Left ventricle myocardium inferior (tissue), 1 donor: ENCODE measurements around the gene PLXNB1. TPM values are rescaled to one million over a fixed set of nuclear protein-coding genes. Genes with fewer than 3 reads are reported as not detected.

Experiments used
- DNase-seq: peaks from one replicate; pipeline ENCODE4 v3.0.0-alpha.2; 2020
- H3K27ac ChIP-seq: fragments of 200-600 bp; replicated peaks from 2 replicates; pipeline ENCODE4 v1.8.0; 2021
- H3K27me3 ChIP-seq: fragments of 200-600 bp; 2 replicates; pipeline ENCODE4 v1.8.0; 2021; ENCODE audit warnings: low read depth
- H3K36me3 ChIP-seq: fragments of 200-600 bp; 2 replicates; pipeline ENCODE4 v1.8.0; 2021
- H3K4me1 ChIP-seq: fragments of 200-600 bp; 2 replicates; pipeline ENCODE4 v1.8.0; 2021
- H3K4me3 ChIP-seq: fragments of 200-600 bp; 2 replicates; pipeline ENCODE4 v1.8.0; 2021; ENCODE audit warnings: mild to moderate bottlenecking, moderate library complexity
- H3K9me3 ChIP-seq: fragments of 200-600 bp; replicated peaks from 2 replicates; pipeline ENCODE4 v1.8.0; 2021
- intact Hi-C: fragments of 100-400 bp; cut with micrococcal nuclease; formaldehyde crosslinking; loops from one replicate; pipeline ENCODE4 v1.11.0; 2022
- total RNA-seq: library from RNA; stranded (reverse); fragmentation: NEBNext Ultra II Directional; extraction: Animal tissue kit (Norgen Biotek cat#: 25700); gene quantifications from one replicate; pipeline ENCODE4 v1.2.1, GENCODE V29; 2021
- TF ChIP-seq, protein P1 (sequence below): fragments of 200-600 bp; IDR thresholded peaks from 2 replicates; pipeline ENCODE4 v1.8.0; 2021; ENCODE audit warnings: antibody characterized with exemption, mild to moderate bottlenecking, borderline replicate concordance
- donor health status: DM: no; HTN: yes; CAD: no; lungs with severe emphysema.

PLXNB1 gene
- total RNA-seq, 1 donor from 2014 or later = 42.6 TPM

DNA sequence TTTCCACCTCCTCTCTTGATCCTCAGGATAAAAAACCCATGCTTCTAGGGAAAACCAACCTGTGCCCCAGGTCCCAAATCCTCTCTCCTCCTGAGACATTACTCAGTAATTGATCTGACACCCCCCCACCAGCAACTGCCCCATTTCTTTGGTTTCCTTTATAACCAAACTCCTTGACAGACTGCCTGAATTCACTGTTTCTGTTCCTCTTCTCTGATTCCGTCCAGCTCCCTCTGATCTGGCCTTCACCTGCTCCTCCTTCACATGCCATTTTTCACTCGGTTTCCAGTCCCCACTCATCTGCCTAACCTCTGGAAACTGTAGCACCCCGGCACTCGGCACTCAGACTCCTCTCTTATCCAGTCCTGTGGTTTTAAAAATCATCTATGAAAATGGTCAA lies 7.9 kb upstream of the PLXNB1 start:
- H3K4me3 ChIP-seq = no peak overlapping the region
- DNase-seq = no peak
- peaks cover 55% of the 10 kb centered on the region for H3K4me1 ChIP-seq
- no peaks in the 10 kb centered on the region for H3K9me3 ChIP-seq
- H3K27ac ChIP-seq = no peak overlapping the region
- H3K36me3 ChIP-seq = peaks cover 17% of the 10 kb centered on the region
- intact Hi-C loops = loop anchor here (5.0 to 10.0 kb wide), 2 partner anchors 36 to 163 kb away; no protein-coding TSS in a partner anchor
- TF ChIP-seq, protein P1, sequence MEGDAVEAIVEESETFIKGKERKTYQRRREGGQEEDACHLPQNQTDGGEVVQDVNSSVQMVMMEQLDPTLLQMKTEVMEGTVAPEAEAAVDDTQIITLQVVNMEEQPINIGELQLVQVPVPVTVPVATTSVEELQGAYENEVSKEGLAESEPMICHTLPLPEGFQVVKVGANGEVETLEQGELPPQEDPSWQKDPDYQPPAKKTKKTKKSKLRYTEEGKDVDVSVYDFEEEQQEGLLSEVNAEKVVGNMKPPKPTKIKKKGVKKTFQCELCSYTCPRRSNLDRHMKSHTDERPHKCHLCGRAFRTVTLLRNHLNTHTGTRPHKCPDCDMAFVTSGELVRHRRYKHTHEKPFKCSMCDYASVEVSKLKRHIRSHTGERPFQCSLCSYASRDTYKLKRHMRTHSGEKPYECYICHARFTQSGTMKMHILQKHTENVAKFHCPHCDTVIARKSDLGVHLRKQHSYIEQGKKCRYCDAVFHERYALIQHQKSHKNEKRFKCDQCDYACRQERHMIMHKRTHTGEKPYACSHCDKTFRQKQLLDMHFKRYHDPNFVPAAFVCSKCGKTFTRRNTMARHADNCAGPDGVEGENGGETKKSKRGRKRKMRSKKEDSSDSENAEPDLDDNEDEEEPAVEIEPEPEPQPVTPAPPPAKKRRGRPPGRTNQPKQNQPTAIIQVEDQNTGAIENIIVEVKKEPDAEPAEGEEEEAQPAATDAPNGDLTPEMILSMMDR = no peak
- no peaks in the 10 kb centered on the region for H3K27me3 ChIP-seq

DNA sequence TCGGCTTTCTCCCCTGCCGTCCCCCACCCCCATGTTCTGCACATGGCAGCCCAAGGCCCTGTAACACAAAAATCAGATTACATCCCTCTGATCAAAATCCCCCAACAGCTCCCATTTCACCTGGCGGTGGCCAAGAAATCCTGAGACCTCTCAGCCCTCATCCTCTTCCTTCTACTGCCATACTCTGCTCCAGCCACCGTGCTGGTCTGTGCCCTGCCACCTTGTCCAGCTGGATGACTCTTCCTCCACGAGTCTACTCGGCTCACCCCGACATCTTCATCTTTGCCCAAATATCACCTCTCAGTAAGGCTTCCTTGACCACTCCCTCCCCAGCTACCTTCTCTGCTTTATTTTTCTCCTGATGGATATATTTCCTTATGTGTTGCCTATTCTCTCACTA lies 7.0 kb upstream of the PLXNB1 start:
- intact Hi-C loops = loop anchor here (5.0 to 10.0 kb wide), 2 partner anchors 35 to 162 kb away; no protein-coding TSS in a partner anchor
- Histone ChIP-seq H3K36me3 (peaks cover 18% of the 10 kb centered on the region), H3K27me3 (no peaks in the 10 kb centered on the region), H3K27ac (no peak overlapping the region), H3K4me1 (peaks cover 49% of the 10 kb centered on the region), H3K9me3 (no peaks in the 10 kb centered on the region), H3K4me3 (no peak overlapping the region)
- no peak for DNase-seq
- TF ChIP-seq, protein P1 = no peak

DNA sequence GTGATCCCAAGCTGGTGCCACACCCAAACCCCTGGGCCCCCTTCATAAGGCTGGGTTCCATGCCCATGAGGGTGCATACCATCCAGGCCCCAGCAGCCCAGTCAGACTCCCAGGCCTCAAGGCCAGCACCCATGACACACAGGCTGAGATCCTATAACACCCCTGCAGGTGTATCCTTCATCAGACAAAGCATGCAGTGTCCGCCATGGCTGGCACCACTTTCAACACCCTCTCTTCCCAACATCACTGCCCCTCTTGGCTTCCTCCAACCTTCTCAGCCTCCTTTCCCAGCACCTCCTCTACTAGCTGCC lies 6.5 kb upstream of the PLXNB1 start:
- H3K36me3 ChIP-seq = peaks cover 16% of the 10 kb centered on the region
- intact Hi-C loops = loop anchor here (5.0 to 10.0 kb wide), 2 partner anchors 34 to 162 kb away; no protein-coding TSS in a partner anchor
- TF ChIP-seq, protein P1 = no peak
- no peaks in the 10 kb centered on the region for H3K9me3 ChIP-seq
- DNase-seq = no peak
- H3K27me3 ChIP-seq = no peaks in the 10 kb centered on the region
- peaks cover 45% of the 10 kb centered on the region for H3K4me1 ChIP-seq
- H3K4me3 ChIP-seq = no peak overlapping the region
- no peak overlapping the region for H3K27ac ChIP-seq

DNA sequence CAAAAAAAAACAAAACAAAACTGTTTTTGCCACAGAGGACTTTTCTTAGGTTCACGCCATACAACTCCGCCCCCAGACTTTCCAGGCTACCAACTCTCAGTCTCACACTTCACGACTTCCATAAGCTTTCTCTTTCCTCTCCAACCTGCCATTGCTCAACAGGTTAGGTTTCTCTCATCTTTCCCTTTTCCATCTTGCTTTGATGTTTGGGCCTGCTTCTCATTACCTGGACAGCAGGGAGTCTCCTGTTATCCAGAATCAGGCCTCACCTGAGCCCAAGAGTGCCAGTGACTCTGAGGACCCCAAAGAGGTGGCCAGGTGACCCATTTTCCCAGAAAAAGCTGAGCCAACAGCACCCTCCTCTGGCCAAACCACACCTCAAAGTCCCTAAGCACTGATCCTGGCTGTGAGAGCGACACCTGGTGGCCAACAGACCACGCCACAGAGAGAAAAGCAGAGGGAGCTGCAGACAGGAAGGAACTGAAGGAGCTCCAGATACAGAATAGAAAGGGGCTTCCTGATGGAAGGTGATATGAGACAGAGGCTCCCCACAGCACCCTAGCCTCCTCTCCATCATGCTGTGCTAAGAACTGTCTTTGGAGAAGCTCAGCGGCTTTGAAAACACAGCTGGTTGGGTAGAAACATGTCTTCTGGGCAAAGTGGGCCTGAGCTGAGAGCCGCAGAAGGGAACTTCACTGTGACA lies 6.0 kb upstream of the PLXNB1 start:
- H3K27me3 ChIP-seq = no peaks in the 10 kb centered on the region
- intact Hi-C loops = loop anchor here (5.0 to 10.0 kb wide), 2 partner anchors 34 to 161 kb away; no protein-coding TSS in a partner anchor
- H3K27ac ChIP-seq = no peak overlapping the region
- no peaks in the 10 kb centered on the region for H3K9me3 ChIP-seq
- peak; percentile 87 for DNase-seq
- no peak overlapping the region for H3K4me3 ChIP-seq
- H3K4me1 ChIP-seq = peaks cover 39% of the 10 kb centered on the region
- TF ChIP-seq, protein P1 = peak; percentile 100
- peaks cover 15% of the 10 kb centered on the region for H3K36me3 ChIP-seq

DNA sequence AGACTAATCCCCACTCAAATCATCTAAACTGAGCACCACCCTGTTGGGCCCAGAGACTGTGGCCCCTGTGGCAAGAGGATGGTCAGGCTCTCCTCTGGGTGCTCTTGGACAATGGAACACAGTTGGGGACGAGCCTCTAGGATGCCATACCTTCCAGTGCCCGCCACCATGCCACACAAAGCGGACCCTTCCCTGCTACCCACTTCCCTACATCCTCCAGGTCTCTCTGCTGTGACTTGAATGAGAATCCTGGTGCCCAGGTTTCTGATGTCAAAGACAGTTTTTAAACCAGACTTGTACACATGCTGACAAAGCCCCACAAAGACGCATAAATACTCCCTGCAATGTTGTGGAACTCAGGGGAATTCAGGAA lies 5.3 kb upstream of the PLXNB1 start:
- intact Hi-C loops = loop anchor here (5.0 to 10.0 kb wide), 2 partner anchors 33 to 160 kb away; no protein-coding TSS in a partner anchor
- peak overlapping the region; percentile 57 for H3K27ac ChIP-seq
- H3K27me3 ChIP-seq = no peaks in the 10 kb centered on the region
- peaks cover 15% of the 10 kb centered on the region for H3K36me3 ChIP-seq
- DNase-seq = no peak
- no peaks in the 10 kb centered on the region for H3K9me3 ChIP-seq
- H3K4me1 ChIP-seq = peaks cover 34% of the 10 kb centered on the region
- TF ChIP-seq, protein P1 = no peak
- no peak overlapping the region for H3K4me3 ChIP-seq
